Measurements from ENCODE around the gene ANKS1B. TPM values are rescaled to one million over a fixed set of nuclear protein-coding genes. Genes with fewer than 3 reads are reported as not detected.

Gene ANKS1B
- total RNA-seq, 2 experiments from 2014 or later, result 0.30 to 1.3 TPM

DNA sequence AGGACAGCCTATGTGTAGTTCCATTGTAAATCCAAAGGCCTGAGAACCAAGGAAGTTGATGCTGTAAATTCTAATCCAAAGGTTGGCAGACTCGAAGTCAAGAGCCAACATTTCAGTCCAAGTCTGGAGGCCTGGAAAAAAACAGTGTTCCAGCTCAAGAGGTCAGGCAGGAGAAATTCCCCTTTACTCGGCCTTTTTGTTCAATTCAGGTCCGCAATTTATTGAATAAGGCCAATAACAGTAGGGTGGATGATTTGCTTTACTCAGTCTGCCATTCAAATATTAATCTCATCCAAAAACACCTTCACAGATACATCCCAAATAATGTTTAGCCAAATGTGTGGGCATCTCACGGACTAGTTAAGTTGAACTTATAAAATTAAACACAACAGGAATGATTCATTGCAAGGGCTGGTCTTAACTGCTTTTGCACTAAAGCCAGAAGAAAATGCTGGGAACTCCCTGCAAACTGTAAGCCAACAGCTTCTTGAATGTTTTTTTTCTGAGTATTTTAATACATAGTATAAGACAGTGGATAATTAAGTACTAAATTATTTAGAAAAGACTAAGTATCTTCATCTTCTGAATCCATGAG lies 534.6 kb downstream of the ANKS1B start:
- H3K9me3 Mint-ChIP-seq, result peaks cover 3% of the 10 kb centered on the region
- CTCF ChIA-PET, result no interaction called here

DNA sequence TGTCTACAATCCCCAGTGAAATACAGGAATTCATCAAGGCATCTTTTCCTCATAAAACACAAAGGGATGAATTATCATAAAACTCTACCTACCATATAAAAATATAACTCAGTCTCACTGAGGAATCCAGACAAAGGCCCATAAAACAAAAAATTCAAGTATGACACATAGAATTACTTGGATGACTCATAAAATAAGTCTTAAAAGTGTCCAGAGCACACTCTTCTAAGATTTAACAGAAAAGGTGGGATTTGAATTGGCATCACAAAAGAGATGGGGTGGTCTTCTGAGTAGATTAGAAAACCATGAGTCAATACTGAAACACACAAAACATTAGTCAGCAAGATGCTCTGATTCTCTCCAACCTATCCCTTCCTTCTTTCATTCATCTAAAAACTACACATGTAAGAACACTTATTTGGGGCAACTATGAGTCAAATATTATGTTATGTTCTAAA lies 539.8 kb downstream of the ANKS1B start:
- ChIA-PET CTCF (no interaction called here), POLR2A (no interaction called here)
- Mint-ChIP-seq H3K27ac (no peak overlapping the region), H3K4me1 (no peaks in the 10 kb centered on the region), H3K27me3 (no peaks in the 10 kb centered on the region), H3K36me3 (ENCODE audit: low read depth) (no peaks in the 10 kb centered on the region), H3K9me3 (peaks cover 2% of the 10 kb centered on the region), H3K4me3 (no peak overlapping the region)
- DNase-seq, result no peak

More for the DNA sequence above, 534.6 kb downstream of the ANKS1B start:
- Mint-ChIP-seq H3K27ac (no peak overlapping the region), H3K4me3 (no peak overlapping the region), H3K36me3 (ENCODE audit: low read depth) (no peaks in the 10 kb centered on the region), H3K27me3 (no peaks in the 10 kb centered on the region), H3K4me1 (peaks cover 3% of the 10 kb centered on the region)
- POLR2A ChIA-PET, result no interaction called here
- no peak for DNase-seq

DNA sequence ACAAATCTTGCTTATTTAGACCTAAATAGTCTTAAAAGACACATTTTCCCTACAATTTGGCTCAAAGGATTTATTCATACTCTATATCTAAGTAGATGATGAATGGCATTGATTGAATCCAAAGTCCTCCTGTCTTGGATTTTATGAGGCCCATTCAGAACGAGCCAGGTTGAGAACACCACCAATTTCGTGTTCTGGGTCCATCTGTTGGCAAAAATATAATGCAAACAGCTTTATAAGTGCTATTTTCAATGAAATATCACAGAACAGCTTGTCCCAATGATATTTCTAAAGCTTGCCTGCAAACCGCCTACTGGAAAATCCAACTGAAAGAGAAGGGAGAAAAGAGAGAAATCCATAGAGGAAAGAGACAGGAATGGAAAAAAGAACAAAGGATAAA lies 542.0 kb downstream of the ANKS1B start:
- no peak for DNase-seq
- H3K9me3 Mint-ChIP-seq, result peaks cover 2% of the 10 kb centered on the region
- no peaks in the 10 kb centered on the region for H3K27me3 Mint-ChIP-seq
- H3K4me3 Mint-ChIP-seq, result no peak overlapping the region
- POLR2A ChIA-PET, result no interaction called here
- no peaks in the 10 kb centered on the region for H3K36me3 Mint-ChIP-seq (ENCODE audit: low read depth)
- peaks cover 3% of the 10 kb centered on the region for H3K4me1 Mint-ChIP-seq
- CTCF ChIA-PET, result no interaction called here
- no peak overlapping the region for H3K27ac Mint-ChIP-seq

DNA sequence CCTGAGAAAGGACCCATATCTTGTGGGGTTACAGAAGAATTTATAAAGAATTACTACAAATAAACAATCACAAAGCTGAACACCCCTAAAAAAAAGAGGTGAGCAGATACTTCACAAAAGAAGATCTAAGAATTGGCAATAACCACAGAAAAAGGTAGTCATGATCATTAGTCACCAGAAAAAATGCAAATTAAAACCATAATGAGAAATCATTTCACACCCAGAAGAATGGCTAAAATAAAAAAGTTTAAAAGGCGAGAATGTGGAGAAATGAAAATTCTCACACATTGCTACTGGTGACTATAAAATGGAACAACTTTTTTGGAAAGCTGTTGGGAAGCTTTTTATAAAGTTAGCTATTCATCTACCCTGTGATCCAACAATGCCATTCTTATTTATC lies 545.3 kb downstream of the ANKS1B start:
- POLR2A ChIA-PET, result no interaction called here

GRCh38 chr12:99436584-99436983 lies 548.2 kb downstream of the ANKS1B start:
- peaks cover 3% of the 10 kb centered on the region for H3K9me3 Mint-ChIP-seq
- CTCF ChIA-PET, result no interaction called here
- H3K27ac Mint-ChIP-seq, result no peak overlapping the region
- H3K4me3 Mint-ChIP-seq, result no peak overlapping the region
- no peaks in the 10 kb centered on the region for H3K36me3 Mint-ChIP-seq (ENCODE audit: low read depth)
- no peak for DNase-seq
- POLR2A ChIA-PET, result no interaction called here
- H3K27me3 Mint-ChIP-seq, result no peaks in the 10 kb centered on the region
- H3K4me1 Mint-ChIP-seq, result peaks cover 20% of the 10 kb centered on the region

More for the DNA sequence above, 545.3 kb downstream of the ANKS1B start:
- CTCF ChIA-PET, result no interaction called here
- Mint-ChIP-seq H3K27ac (no peak overlapping the region), H3K4me3 (no peak overlapping the region), H3K36me3 (ENCODE audit: low read depth) (no peaks in the 10 kb centered on the region), H3K27me3 (no peaks in the 10 kb centered on the region), H3K4me1 (peaks cover 20% of the 10 kb centered on the region), H3K9me3 (peaks cover 2% of the 10 kb centered on the region)
- no peak for DNase-seq

- peaks cover 3% of the 10 kb centered on the region for H3K9me3 Mint-ChIP-seq
- no peak for DNase-seq
- H3K4me3 Mint-ChIP-seq, result no peak overlapping the region
- no peaks in the 10 kb centered on the region for H3K27me3 Mint-ChIP-seq
- peaks cover 20% of the 10 kb centered on the region for H3K4me1 Mint-ChIP-seq
- ChIA-PET POLR2A (no interaction called here), CTCF (no interaction called here)
- H3K36me3 Mint-ChIP-seq (ENCODE audit: low read depth), result no peaks in the 10 kb centered on the region
- H3K27ac Mint-ChIP-seq, result no peak overlapping the region
Measured at GRCh38 chr12:99435095-99435791, 549.5 kb downstream of the ANKS1B start.

DNA sequence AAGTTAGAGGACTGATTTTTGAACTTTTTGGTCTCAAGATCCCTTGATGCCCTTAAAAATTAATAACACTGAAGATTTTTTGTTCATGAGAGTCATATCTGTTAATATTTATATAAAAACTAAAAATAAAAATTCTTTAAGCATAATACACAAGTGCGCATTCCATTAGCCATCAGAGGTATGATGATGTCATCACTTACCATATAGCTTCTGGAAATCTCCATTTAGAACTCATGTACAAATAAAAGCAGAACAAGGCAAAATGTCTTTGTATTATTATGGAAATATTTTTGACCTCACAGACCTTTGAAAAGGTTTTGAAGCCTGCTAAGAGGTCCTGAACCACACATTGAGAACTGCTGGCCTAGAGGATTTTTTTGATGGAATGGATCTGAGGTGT lies 551.6 kb downstream of the ANKS1B start:
- POLR2A ChIA-PET, result no interaction called here
- peaks cover 18% of the 10 kb centered on the region for H3K4me1 Mint-ChIP-seq
- DNase-seq, result no peak
- CTCF ChIA-PET, result no interaction called here
- no peaks in the 10 kb centered on the region for H3K27me3 Mint-ChIP-seq
- no peak overlapping the region for H3K4me3 Mint-ChIP-seq
- no peak overlapping the region for H3K27ac Mint-ChIP-seq
- no peaks in the 10 kb centered on the region for H3K36me3 Mint-ChIP-seq (ENCODE audit: low read depth)
- peaks cover 3% of the 10 kb centered on the region for H3K9me3 Mint-ChIP-seq

GRCh38 chr12:99431203-99431602 lies 553.5 kb downstream of the ANKS1B start:
- CTCF ChIA-PET, result no interaction called here
- Mint-ChIP-seq H3K4me3 (no peak overlapping the region), H3K27me3 (no peaks in the 10 kb centered on the region), H3K36me3 (ENCODE audit: low read depth) (no peaks in the 10 kb centered on the region), H3K4me1 (peaks cover 2% of the 10 kb centered on the region), H3K9me3 (peaks cover 8% of the 10 kb centered on the region), H3K27ac (no peak overlapping the region)
- POLR2A ChIA-PET, result no interaction called here
- DNase-seq, result no peak

DNA sequence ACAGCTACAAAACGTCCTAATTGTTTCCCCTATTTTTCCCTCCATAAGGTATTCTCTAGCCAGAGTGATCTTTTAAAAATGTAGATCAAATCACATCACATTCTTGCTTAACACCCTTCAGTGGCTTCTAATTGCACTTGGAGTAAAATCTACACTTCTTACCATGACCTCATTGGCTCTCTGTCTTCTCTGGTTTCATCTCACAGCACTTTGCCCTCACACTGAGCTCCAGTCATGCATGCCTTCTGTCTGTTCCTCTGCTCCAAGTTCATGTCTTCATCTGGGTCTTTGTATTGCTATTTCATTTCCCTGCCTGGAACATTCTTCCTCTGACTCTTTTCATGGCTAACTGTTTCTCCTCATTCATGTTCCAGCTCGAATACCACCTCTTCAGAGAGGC lies 557.6 kb downstream of the ANKS1B start:
- Mint-ChIP-seq H3K4me1 (no peaks in the 10 kb centered on the region), H3K9me3 (peaks cover 5% of the 10 kb centered on the region), H3K4me3 (no peak overlapping the region), H3K27ac (no peak overlapping the region), H3K27me3 (peaks cover 1% of the 10 kb centered on the region), H3K36me3 (ENCODE audit: low read depth) (no peaks in the 10 kb centered on the region)
- DNase-seq, result no peak
- ChIA-PET CTCF (no interaction called here), POLR2A (no interaction called here)

GRCh38 chr12:99418379-99418778 lies 566.4 kb downstream of the ANKS1B start:
- no peaks in the 10 kb centered on the region for H3K36me3 Mint-ChIP-seq (ENCODE audit: low read depth)
- POLR2A ChIA-PET, result no interaction called here
- CTCF ChIA-PET, result no interaction called here

DNA sequence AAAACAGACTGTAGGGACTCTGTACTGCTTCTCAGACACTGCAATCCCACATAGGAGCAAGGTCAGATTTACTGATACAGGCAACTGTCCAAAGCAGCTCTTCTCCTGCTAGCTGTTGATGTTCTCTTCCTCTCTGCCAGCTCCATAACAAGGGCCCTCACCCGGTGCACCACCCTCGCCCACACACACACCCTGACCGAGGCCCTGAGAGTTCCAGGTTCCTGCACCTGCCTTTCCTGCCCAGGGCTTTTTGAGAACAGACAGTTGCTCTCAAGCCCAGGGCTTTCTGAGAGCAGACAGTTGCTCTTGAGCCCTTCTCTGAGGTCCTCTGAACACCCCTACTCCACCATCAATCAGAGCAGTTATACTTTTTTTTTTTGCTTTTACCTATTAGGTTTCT lies 571.0 kb downstream of the ANKS1B start:
- Mint-ChIP-seq H3K27me3 (no peaks in the 10 kb centered on the region), H3K4me1 (no peaks in the 10 kb centered on the region), H3K4me3 (no peak overlapping the region), H3K27ac (no peak overlapping the region), H3K9me3 (peaks cover 7% of the 10 kb centered on the region), H3K36me3 (ENCODE audit: low read depth) (no peaks in the 10 kb centered on the region)
- DNase-seq, result no peak
- POLR2A ChIA-PET, result no interaction called here
- CTCF ChIA-PET, result no interaction called here

More at GRCh38 chr12:99418379-99418778, 566.4 kb downstream of the ANKS1B start:
- Mint-ChIP-seq H3K4me1 (no peaks in the 10 kb centered on the region), H3K4me3 (no peak overlapping the region), H3K9me3 (peaks cover 5% of the 10 kb centered on the region), H3K27me3 (no peaks in the 10 kb centered on the region), H3K27ac (no peak overlapping the region)
- no peak for DNase-seq

- H3K4me3 Mint-ChIP-seq, result no peak overlapping the region
Measured at GRCh38 chr12:99393763-99394162, 591.0 kb downstream of the ANKS1B start.

DNA sequence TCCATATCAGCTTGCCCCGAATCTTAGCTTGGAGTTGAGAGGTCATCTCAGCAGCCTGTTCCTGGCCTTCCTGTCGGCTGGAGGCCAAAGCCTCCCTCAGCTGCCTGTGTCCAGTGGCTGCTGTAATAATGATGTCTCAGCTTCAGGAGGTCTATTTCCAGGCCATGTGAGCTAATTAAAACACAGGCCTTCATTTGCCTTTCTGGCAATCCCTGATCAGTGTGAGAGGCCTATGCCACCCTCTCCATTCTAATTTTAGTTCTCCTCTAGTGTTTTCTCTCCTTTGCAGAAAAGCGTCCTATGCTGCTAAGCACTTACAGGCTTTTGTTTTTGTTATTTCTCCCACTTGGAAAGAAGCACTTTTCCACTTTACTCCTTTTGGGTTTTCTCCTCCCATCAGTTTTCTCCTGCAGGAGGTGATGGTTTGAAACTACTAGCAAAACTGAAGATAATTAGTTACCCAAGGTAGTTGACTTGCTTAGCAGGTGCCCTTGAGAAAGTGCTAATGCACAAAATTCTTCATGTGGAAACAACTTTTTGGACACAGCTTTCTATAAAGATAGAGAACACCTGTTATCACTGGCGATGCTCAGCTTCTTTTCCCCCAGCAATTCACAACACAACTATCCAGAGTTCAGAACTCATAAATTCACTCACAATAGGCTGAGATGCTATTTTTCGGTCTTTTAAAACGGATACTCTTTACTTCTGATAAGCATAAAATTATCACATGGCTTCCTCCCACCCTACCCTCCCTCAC lies 592.5 kb downstream of the ANKS1B start:
- Mint-ChIP-seq H3K4me1 (no peaks in the 10 kb centered on the region), H3K27me3 (no peaks in the 10 kb centered on the region), H3K4me3 (no peak overlapping the region), H3K27ac (no peak overlapping the region), H3K9me3 (no peaks in the 10 kb centered on the region), H3K36me3 (ENCODE audit: low read depth) (no peaks in the 10 kb centered on the region)
- CTCF ChIA-PET, result no interaction called here
- POLR2A ChIA-PET, result no interaction called here
- DNase-seq, result no peak

More at GRCh38 chr12:99393763-99394162, 591.0 kb downstream of the ANKS1B start:
- no peaks in the 10 kb centered on the region for H3K36me3 Mint-ChIP-seq (ENCODE audit: low read depth)
- no peaks in the 10 kb centered on the region for H3K27me3 Mint-ChIP-seq
- no peak for DNase-seq
- CTCF ChIA-PET, result no interaction called here
- POLR2A ChIA-PET, result no interaction called here
- no peaks in the 10 kb centered on the region for H3K9me3 Mint-ChIP-seq
- no peak overlapping the region for H3K27ac Mint-ChIP-seq
- H3K4me1 Mint-ChIP-seq, result no peaks in the 10 kb centered on the region

GRCh38 chr12:99390707-99391106 lies 594.0 kb downstream of the ANKS1B start:
- Mint-ChIP-seq H3K4me1 (no peaks in the 10 kb centered on the region), H3K36me3 (ENCODE audit: low read depth) (no peaks in the 10 kb centered on the region), H3K9me3 (no peaks in the 10 kb centered on the region), H3K27ac (no peak overlapping the region), H3K4me3 (no peak overlapping the region), H3K27me3 (no peaks in the 10 kb centered on the region)
- DNase-seq, result no peak
- POLR2A ChIA-PET, result no interaction called here
- CTCF ChIA-PET, result no interaction called here

All from activated CD4-positive, alpha-beta memory T cell treated with anti-CD3 and anti-CD28 coated beads, Interleukin-2, amount 10 ng/mL, durations not matched to agents 7 days and 5 days (primary cell).